H9 (cell line): ENCODE data around the gene TMEM80. TPM values are rescaled to one million over a fixed set of nuclear protein-coding genes. Genes with fewer than 3 reads are reported as not detected.
A peak's percentile ranks its signal among the peaks of the same experiment; 100 is the strongest.

ENCODE experiments used
- DNase-seq: peaks from one replicate; pipeline ENCODE4 v3.0.0-alpha.2; 2017
- H2AFZ ChIP-seq: one replicate; pipeline ENCODE4 v1.6.1; 2013; ENCODE audit warnings: mild to moderate bottlenecking, low read length, control low read depth, moderate library complexity
- H2AK5ac ChIP-seq: 2 replicates; pipeline ENCODE4 v1.6.1; 2013; ENCODE audit warnings: low read length, control low read depth, mixed read lengths; ENCODE audit not compliant: insufficient read length
- H2BK120ac ChIP-seq: one replicate; pipeline ENCODE4 v1.6.1; 2013; ENCODE audit warnings: low read depth, mild to moderate bottlenecking, low read length, control low read depth, inconsistent platforms; ENCODE audit not compliant: poor library complexity, severe bottlenecking
- H2BK12ac ChIP-seq: 2 replicates; pipeline ENCODE4 v1.6.1; 2013; ENCODE audit warnings: low read length, control low read depth, mixed read lengths, low read depth; ENCODE audit not compliant: insufficient read length
- H2BK15ac ChIP-seq: 2 replicates; pipeline ENCODE4 v1.6.1; 2013; ENCODE audit warnings: low read depth, low read length, control low read depth
- H2BK20ac ChIP-seq: one replicate; pipeline ENCODE4 v1.6.1; 2013; ENCODE audit warnings: low read depth, mild to moderate bottlenecking, low read length, control low read depth, inconsistent platforms; ENCODE audit not compliant: poor library complexity, severe bottlenecking
- H2BK5ac ChIP-seq: 2 replicates; pipeline ENCODE4 v1.6.1; 2013; ENCODE audit warnings: low read length, control low read depth, mixed read lengths; ENCODE audit not compliant: insufficient read length
- H3K14ac ChIP-seq: 2 replicates; pipeline ENCODE4 v1.6.1; 2013; ENCODE audit warnings: low read length, control low read depth; ENCODE audit not compliant: insufficient read depth
- H3K18ac ChIP-seq: 2 replicates; pipeline ENCODE4 v1.6.1; 2013; ENCODE audit warnings: low read depth, mild to moderate bottlenecking, mixed read lengths, low read length, control low read depth; ENCODE audit not compliant: insufficient read length
- H3K23ac ChIP-seq: 2 replicates; pipeline ENCODE4 v1.6.1; 2013; ENCODE audit warnings: low read length, control low read depth, mixed read lengths, low read depth; ENCODE audit not compliant: insufficient read length
- H3K23me2 ChIP-seq: 2 replicates; pipeline ENCODE4 v1.6.1; 2013; ENCODE audit warnings: low read depth, mild to moderate bottlenecking, mixed read lengths, low read length, control low read depth; ENCODE audit not compliant: insufficient read length, poor library complexity, severe bottlenecking
- H3K27ac ChIP-seq: 2 replicates; pipeline ENCODE4 v1.5.1; 2013; ENCODE audit warnings: low read length, control low read depth, mixed read lengths, low read depth; ENCODE audit not compliant: insufficient read length
- H3K27me3 ChIP-seq: 2 replicates; pipeline ENCODE4 v1.6.1; 2013; ENCODE audit warnings: low read length, control low read depth, inconsistent platforms; ENCODE audit not compliant: insufficient read depth
- H3K4ac ChIP-seq: 2 replicates; pipeline ENCODE4 v1.6.1; 2013; ENCODE audit warnings: low read depth, mild to moderate bottlenecking, control low read depth, inconsistent platforms, low read length, moderate library complexity
- H3K4me1 ChIP-seq: 2 replicates; pipeline ENCODE4 v1.6.1; 2013; ENCODE audit warnings: low read length, control low read depth, inconsistent platforms; ENCODE audit not compliant: insufficient read depth
- H3K4me2 ChIP-seq: 2 replicates; pipeline ENCODE4 v1.6.1; 2013; ENCODE audit warnings: low read length, control low read depth, mixed read lengths; ENCODE audit not compliant: insufficient read length, insufficient read depth
- H3K56ac ChIP-seq: 2 replicates; pipeline ENCODE4 v1.6.1; 2013; ENCODE audit warnings: low read depth, mild to moderate bottlenecking, mixed read lengths, low read length, control low read depth; ENCODE audit not compliant: insufficient read length
- H3K79me1 ChIP-seq: 2 replicates; pipeline ENCODE4 v1.6.1; 2013; ENCODE audit warnings: low read depth, mild to moderate bottlenecking, moderate library complexity, low read length, control low read depth, inconsistent platforms; ENCODE audit not compliant: insufficient read depth, poor library complexity, severe bottlenecking
- H3K79me2 ChIP-seq: 2 replicates; pipeline ENCODE4 v1.6.1; 2013; ENCODE audit warnings: low read length, control low read depth, inconsistent platforms; ENCODE audit not compliant: insufficient read depth
- H3K9ac ChIP-seq: 2 replicates; pipeline ENCODE4 v1.6.1; 2013; ENCODE audit warnings: low read length, control low read depth, mixed read lengths; ENCODE audit not compliant: insufficient read length; ENCODE audit errors: extremely low read depth
- H3K9me3 ChIP-seq: one replicate; pipeline ENCODE4 v1.6.1; 2013; ENCODE audit warnings: low read depth, low read length, inconsistent platforms; ENCODE audit not compliant: control insufficient read depth
- H3T11ph ChIP-seq: one replicate; pipeline ENCODE4 v1.6.1; 2013; ENCODE audit warnings: mild to moderate bottlenecking, low read length, control low read depth, inconsistent platforms
- H4K20me1 ChIP-seq: one replicate; pipeline ENCODE4 v1.6.1; 2013; ENCODE audit not compliant: control insufficient read depth, insufficient read length, insufficient read depth
- H4K5ac ChIP-seq: 2 replicates; pipeline ENCODE4 v1.6.1; 2013; ENCODE audit warnings: low read depth, mild to moderate bottlenecking, mixed read lengths, low read length, control low read depth; ENCODE audit not compliant: insufficient read length
- H4K8ac ChIP-seq: replicated peaks from 2 replicates; pipeline ENCODE4 v1.6.1; 2013; ENCODE audit warnings: low read length, control low read depth, mixed read lengths, low read depth; ENCODE audit not compliant: insufficient read length
- H4K91ac ChIP-seq: 2 replicates; pipeline ENCODE4 v1.6.1; 2013; ENCODE audit warnings: low read depth, mild to moderate bottlenecking, moderate library complexity, mixed read lengths, low read length, control low read depth; ENCODE audit not compliant: insufficient read length
- H3K27ac Mint-ChIP-seq, 3 experiments: 2 replicates in 2 of 3; 3 replicates in 1 of 3; pipeline ENCODE4 v1.8.0; 2020 to 2021; ENCODE audit warnings: mixed read lengths in 3 of 3, mild to moderate bottlenecking in 1 of 3, moderate library complexity in 1 of 3
- H3K27me3 Mint-ChIP-seq: 2 replicates; pipeline ENCODE4 v1.8.0; 2021; ENCODE audit warnings: low read depth, mild to moderate bottlenecking, moderate library complexity, mixed read lengths
- H3K36me3 Mint-ChIP-seq, 3 experiments: 2 replicates in 2 of 3; 3 replicates in 1 of 3; pipeline ENCODE4 v1.8.0; 2020 to 2021; ENCODE audit warnings: low read depth in 3 of 3, mixed read lengths in 3 of 3; ENCODE audit not compliant: insufficient read depth in 1 of 3
- H3K4me1 Mint-ChIP-seq, 2 experiments: 2 replicates each; pipeline ENCODE4 v1.8.0; 2020; ENCODE audit warnings: mixed read lengths in 2 of 2
- H3K4me3 Mint-ChIP-seq, 2 experiments: 2 replicates in 1 of 2; 3 replicates in 1 of 2; pipeline ENCODE4 v1.8.0; 2020 to 2021; ENCODE audit warnings: mild to moderate bottlenecking in 2 of 2, mixed read lengths in 2 of 2, moderate library complexity in 1 of 2
- H3K9me3 Mint-ChIP-seq, 2 experiments: 2 replicates in 1 of 2; 3 replicates in 1 of 2; pipeline ENCODE4 v1.8.0; 2020; ENCODE audit warnings: mild to moderate bottlenecking in 2 of 2, mixed read lengths in 2 of 2, moderate library complexity in 1 of 2
- CTCF ChIP-seq: fragments of 200-600 bp; sonication (generic); conservative IDR thresholded peaks from 3 replicates; pipeline ENCODE4 v1.8.0; 2021; ENCODE audit warnings: antibody characterized with exemption, mild to moderate bottlenecking
- WGBS: extraction: QIAGEN DNeasy Blood & Tissue Kit; methylation state at CpG from one replicate; pipeline ENCODE4 v1.1.7; 2013; ENCODE audit warnings: missing lambda C conversion rate, low lambda C conversion rate, mixed read lengths; ENCODE audit not compliant: insufficient read length; ENCODE audit errors: extremely low coverage; 5-methylcytosine and 5-hydroxymethylcytosine counted together
- total RNA-seq: library from RNA; stranded (reverse); gene quantifications from 2 replicates; pipeline ENCODE4 v1.2.1, GENCODE V29; 2021

TMEM80 gene
- total RNA-seq, 1 experiment from 2014 or later, result 23.6 TPM

- Histone ChIP-seq H4K5ac (no peak overlapping the region), H3T11ph (no peak overlapping the region), H2AFZ (no peak overlapping the region), H3K9ac (no peak overlapping the region), H3K27me3 (no peaks in the 10 kb centered on the region), H2BK120ac (no peak overlapping the region), H3K27ac (no peak overlapping the region), H4K20me1 (no peaks in the 10 kb centered on the region), H3K56ac (no peak overlapping the region), H2BK12ac (no peak overlapping the region), H2BK15ac (no peak overlapping the region), H4K8ac (no peak overlapping the region), H2BK20ac (no peak overlapping the region), H3K18ac (no peak overlapping the region), H3K9me3 (no peaks in the 10 kb centered on the region), H2AK5ac (no peak overlapping the region), H3K4me2 (no peak overlapping the region), H2BK5ac (no peak overlapping the region), H3K14ac (no peak overlapping the region), H4K91ac (no peak overlapping the region), H3K23ac (no peak overlapping the region), H3K4ac (no peak overlapping the region), H3K4me1 (no peaks in the 10 kb centered on the region; the same call in 1 of the 2 replicates), H3K79me1 (peaks cover 12% of the 10 kb centered on the region), H3K79me2 (peaks cover 46% of the 10 kb centered on the region), H3K23me2 (peaks cover 10% of the 10 kb centered on the region)
- Mint-ChIP-seq H3K4me3 (peak overlapping the region; percentile 44 to 46; a peak in 3 of 5 replicates), H3K36me3 (peaks cover 8 to 24% (median 16%) of the 10 kb centered on the region in 3 experiments), H3K9me3 (no peaks in the 10 kb centered on the region), H3K27ac (peak overlapping the region in 1 of 3 experiments; percentile 23; a peak in 1 of 7 replicates), H3K4me1 (peaks cover 18 to 26% of the 10 kb centered on the region in 2 experiments), H3K27me3 (no peaks in the 10 kb centered on the region)
- no peak for TF ChIP-seq CTCF
- no peak for DNase-seq
- no CpG with 5 or more reads among the region's 2 CpGs for WGBS
These were observed 54.1 kb downstream of the TMEM80 start for GRCh38 chr11:749731-750130.

Other genes with a start within 250 kb of the TMEM80 start
- gene PTDSS2, start 245.5 kb upstream of the TMEM80 start, total RNA-seq, result 53.4 and 55.3 TPM in 2 replicates
- gene RNH1, start 188.6 kb upstream of the TMEM80 start, total RNA-seq, result 60.0 and 67.0 TPM in 2 replicates
- 61.8 and 66.0 TPM in 2 replicates for gene HRAS, start 160.2 kb upstream of the TMEM80 start, total RNA-seq
- 3.1 and 3.4 TPM in 2 replicates for gene LRRC56, start 158.3 kb upstream of the TMEM80 start, total RNA-seq
- 4.2 and 4.7 TPM in 2 replicates for gene LMNTD2, start 135.1 kb upstream of the TMEM80 start, total RNA-seq
- 26.3 and 30.0 TPM in 2 replicates for gene RASSF7, start 134.8 kb upstream of the TMEM80 start, total RNA-seq
- 48.9 and 50.6 TPM in 2 replicates for gene PHRF1, start 119.3 kb upstream of the TMEM80 start, total RNA-seq
- 9.7 and 9.8 TPM in 2 replicates for gene IRF7, start 79.9 kb upstream of the TMEM80 start, total RNA-seq
- 0.46 TPM in 1 of 2 replicates, not detected in the other for gene CDHR5, start 70.9 kb upstream of the TMEM80 start, total RNA-seq
- 1.8 and 2.3 TPM in 2 replicates for gene SCT, start 68.6 kb upstream of the TMEM80 start, total RNA-seq
- 6.2 and 6.8 TPM in 2 replicates for gene DRD4, start 58.5 kb upstream of the TMEM80 start, total RNA-seq
- gene DEAF1, start 594 bp upstream of the TMEM80 start, total RNA-seq, result 67.3 and 68.6 TPM in 2 replicates
- 92.8 and 101 TPM in 2 replicates for gene EPS8L2, start 10.4 kb downstream of the TMEM80 start, total RNA-seq
- gene TALDO1, start 51.6 kb downstream of the TMEM80 start, total RNA-seq, result 268 and 300 TPM in 2 replicates
- 51.5 and 60.0 TPM in 2 replicates for gene GATD1, start 81.7 kb downstream of the TMEM80 start, total RNA-seq
- gene CEND1, start 94.3 kb downstream of the TMEM80 start, total RNA-seq, result 0.81 and 0.86 TPM in 2 replicates
- gene SLC25A22, start 102.5 kb downstream of the TMEM80 start, total RNA-seq, result 51.9 and 54.6 TPM in 2 replicates
- gene PIDD1, start 109.4 kb downstream of the TMEM80 start, total RNA-seq, result 25.3 and 26.6 TPM in 2 replicates
- gene RPLP2, start 114.2 kb downstream of the TMEM80 start, total RNA-seq, result 2,138 and 2,312 TPM in 2 replicates
- 62.3 and 67.3 TPM in 2 replicates for gene PNPLA2, start 123.1 kb downstream of the TMEM80 start, total RNA-seq
- 28.8 and 29.0 TPM in 2 replicates for gene CRACR2B, start 132.1 kb downstream of the TMEM80 start, total RNA-seq
- 138 and 142 TPM in 2 replicates for gene CD151, start 137.1 kb downstream of the TMEM80 start, total RNA-seq
- gene POLR2L, start 146.7 kb downstream of the TMEM80 start, total RNA-seq, result 133 and 135 TPM in 2 replicates
- gene TSPAN4, start 147.0 kb downstream of the TMEM80 start, total RNA-seq, result 63.9 and 64.6 TPM in 2 replicates
- gene CHID1, start 215.0 kb downstream of the TMEM80 start, total RNA-seq, result 87.2 and 89.4 TPM in 2 replicates
- 51.7 and 53.7 TPM in 2 replicates for gene AP2A2, start 230.1 kb downstream of the TMEM80 start, total RNA-seq